ENCODE data around the gene PCDHA11. TPM values are rescaled to one million over a fixed set of nuclear protein-coding genes. Genes with fewer than 3 reads are reported as not detected.
"Not testable (repeated sequence)": the region's sequence is repeated elsewhere in the genome, so short reads cannot be mapped to it uniquely, and the experiment has no call there.

PCDHA11 gene, protein sequence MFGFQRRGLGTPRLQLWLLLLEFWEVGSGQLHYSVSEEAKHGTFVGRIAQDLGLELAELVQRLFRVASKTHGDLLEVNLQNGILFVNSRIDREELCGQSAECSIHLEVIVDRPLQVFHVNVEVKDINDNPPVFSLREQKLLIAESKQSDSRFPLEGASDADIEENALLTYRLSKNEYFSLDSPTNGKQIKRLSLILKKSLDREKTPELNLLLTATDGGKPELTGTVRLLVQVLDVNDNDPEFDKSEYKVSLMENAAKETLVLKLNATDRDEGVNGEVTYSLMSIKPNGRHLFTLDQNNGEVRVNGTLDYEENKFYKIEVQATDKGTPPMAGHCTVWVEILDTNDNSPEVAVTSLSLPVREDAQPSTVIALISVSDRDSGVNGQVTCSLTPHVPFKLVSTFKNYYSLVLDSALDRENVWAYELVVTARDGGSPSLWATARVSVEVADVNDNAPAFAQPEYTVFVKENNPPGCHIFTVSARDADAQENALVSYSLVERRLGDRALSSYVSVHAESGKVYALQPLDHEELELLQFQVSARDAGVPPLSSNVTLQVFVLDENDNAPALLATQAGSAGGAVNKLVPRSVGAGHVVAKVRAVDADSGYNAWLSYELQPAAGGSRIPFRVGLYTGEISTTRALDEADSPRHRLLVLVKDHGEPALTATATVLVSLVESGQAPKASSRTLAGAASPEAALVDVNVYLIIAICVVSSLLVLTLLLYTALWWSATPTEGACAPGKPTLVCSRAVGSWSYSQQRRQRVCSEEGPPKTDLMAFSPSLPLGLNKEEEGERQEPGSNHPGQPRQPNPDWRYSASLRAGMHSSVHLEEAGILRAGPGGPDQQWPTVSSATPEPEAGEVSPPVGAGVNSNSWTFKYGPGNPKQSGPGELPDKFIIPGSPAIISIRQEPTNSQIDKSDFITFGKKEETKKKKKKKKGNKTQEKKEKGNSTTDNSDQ
- polyA plus RNA-seq (ENCODE audit: insufficient read length in 4 of 4), result under 1 TPM; 0.21 to 0.54 (median 0.36) TPM

DNA sequence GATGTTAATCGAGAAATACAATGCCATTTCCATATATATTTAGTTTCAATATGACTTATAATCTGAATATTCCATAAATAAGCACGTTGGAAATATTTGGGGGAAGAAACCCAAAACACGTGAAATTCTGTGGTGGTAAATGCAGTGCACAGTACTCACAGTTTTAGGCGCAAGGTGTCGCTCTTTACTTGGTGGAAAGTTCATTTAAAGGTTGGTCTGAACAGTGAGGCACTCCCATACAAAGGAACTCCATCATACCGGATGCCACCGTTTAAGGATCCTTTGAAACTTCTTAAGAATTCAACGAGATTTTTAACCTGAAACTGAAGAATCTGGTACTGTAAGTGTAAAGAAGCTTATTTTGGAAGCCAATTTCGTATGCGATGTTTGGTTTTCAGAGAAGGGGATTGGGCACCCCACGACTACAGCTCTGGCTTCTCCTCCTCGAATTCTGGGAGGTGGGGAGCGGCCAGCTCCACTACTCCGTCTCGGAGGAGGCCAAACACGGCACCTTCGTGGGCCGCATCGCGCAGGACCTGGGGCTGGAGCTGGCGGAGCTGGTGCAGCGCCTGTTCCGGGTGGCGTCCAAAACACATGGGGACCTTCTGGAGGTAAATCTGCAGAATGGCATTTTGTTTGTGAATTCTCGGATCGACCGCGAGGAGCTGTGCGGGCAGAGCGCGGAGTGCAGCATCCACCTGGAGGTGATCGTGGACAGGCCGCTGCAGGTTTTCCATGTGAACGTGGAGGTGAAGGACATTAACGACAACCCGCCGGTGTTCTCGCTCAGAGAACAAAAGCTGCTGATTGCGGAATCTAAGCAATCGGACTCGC, at the start of gene PCDHA11:
Gene PCDHA11, plus strand, starts transcription at position 237 of the 834 bp plus-strand sequence. Its CDS starts 147 bp downstream, at position 384.
- peak in 1 of 4 donors; percentile 2 for DNase-seq (ENCODE audit: low read depth in 4 of 4, low spot score in 2 of 4)

DNA sequence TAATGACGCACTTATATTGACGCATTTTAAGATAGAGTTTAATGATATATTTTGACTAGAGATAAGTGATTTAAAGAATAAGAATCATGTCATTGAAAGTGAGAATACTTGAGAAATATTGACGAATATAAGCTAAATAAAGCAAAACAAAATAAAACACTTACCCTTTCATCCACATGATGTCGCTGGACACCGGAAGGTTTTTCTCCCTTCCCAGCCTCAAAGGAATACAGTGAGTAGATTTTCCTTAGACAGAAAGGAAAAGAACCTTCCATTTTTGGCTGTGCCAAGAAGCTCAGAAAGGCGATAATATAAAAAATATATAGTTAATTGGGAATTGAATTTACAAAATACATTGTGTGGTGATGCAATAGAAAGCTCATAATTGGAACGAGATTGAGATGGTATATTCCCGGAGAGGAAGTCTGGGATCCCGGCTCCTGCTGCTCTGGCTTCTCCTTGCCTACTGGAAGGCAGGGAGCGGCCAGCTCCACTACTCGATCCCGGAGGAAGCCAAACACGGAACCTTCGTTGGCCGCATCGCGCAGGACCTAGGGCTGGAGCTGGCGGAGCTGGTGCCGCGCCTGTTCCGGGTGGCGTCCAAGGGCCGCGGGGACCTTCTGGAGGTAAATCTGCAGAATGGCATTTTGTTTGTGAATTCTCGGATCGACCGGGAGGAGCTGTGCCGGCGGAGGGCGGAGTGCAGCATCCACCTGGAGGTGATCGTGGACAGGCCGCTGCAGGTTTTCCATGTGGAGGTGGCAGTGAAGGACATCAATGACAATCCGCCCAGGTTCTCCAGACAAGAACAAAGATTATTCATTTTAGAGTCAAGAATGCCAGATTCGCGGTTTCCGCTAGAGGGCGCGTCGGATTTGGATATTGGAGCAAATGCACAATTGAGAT, 47.1 kb upstream of the PCDHA11 start, which contains the start of gene PCDHA5:
Gene PCDHA5, plus strand, starts transcription at position 239 of the 906 bp plus-strand sequence.
- no peak for DNase-seq (ENCODE audit: low read depth in 4 of 4, low spot score in 2 of 4)

DNA sequence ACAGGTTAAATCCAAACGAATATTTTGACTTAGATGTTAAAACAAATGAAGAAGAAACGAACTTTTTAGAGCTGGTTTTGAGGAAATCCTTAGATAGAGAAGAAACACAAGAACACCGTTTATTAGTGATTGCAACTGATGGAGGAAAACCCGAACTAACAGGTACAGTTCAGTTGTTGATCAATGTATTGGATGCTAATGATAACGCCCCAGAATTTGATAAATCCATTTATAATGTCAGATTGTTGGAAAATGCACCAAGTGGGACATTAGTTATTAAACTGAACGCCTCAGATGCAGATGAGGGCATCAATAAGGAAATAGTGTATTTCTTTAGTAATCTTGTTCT, 46.5 kb upstream of the PCDHA11 start:
- no peak for DNase-seq (ENCODE audit: low read depth in 4 of 4, low spot score in 2 of 4)

DNA sequence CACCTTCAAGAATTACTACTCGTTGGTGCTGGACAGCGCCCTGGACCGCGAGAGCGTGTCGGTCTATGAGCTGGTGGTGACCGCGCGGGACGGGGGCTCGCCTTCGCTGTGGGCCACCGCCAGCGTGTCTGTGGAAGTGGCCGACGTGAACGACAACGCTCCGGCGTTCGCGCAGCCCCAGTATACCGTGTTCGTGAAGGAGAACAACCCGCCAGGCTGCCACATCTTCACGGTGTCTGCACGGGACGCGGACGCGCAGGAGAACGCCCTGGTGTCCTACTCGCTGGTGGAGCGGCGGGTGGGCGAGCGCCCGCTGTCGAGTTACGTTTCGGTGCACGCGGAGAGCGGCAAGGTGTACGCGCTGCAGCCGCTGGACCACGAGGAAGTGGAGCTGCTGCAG, 45.8 kb upstream of the PCDHA11 start:
- not testable (repeated sequence) for DNase-seq (ENCODE audit: low read depth in 4 of 4, low spot score in 2 of 4)

DNA sequence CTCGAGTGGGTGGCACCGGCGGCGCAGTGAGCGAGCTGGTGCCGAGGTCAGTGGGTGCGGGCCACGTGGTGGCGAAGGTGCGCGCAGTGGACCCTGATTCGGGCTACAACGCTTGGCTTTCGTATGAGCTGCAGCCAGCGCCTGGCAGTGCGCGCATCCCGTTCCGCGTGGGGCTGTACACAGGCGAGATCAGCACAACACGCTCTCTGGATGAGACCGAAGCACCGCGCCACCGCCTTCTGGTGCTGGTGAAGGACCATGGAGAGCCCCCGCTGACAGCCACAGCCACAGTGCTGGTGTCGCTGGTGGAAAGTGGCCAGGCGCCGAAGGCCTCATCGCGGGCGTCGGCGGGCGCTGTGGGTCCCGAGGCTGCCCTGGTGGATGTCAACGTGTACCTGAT, 45.3 kb upstream of the PCDHA11 start:
- no peak for DNase-seq (ENCODE audit: low read depth in 4 of 4, low spot score in 2 of 4)

DNA sequence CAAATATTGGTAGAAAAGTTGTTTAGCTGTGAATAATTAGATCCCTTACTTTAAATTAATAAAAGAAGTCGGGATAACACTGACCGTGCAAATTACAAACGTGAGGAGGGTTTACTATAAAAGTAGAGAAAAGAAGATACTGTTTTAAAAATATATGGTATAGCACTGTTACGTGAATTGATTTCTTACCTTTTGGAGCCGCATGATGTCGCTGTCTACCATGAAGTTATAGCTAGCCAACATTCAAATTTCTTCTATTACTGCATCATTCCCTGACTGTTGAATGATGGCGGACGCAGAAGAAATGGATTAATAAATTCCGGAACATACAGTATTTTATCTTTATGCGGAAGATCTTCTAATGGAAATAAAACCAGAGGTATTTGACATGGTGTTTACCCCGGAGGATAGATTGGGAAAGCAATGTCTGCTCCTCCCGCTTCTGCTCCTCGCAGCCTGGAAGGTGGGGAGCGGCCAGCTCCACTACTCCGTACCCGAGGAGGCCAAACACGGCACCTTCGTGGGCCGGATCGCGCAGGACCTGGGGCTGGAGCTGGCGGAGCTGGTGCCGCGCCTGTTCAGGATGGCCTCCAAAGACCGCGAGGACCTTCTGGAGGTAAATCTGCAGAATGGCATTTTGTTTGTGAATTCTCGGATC, 40.9 kb upstream of the PCDHA11 start, which contains the start of gene PCDHA6:
Gene PCDHA6, plus strand, starts transcription at position 257 of the 658 bp plus-strand sequence. Its CDS starts 132 bp downstream, at position 389.
- no peak for DNase-seq (ENCODE audit: low read depth in 4 of 4, low spot score in 2 of 4)

DNA sequence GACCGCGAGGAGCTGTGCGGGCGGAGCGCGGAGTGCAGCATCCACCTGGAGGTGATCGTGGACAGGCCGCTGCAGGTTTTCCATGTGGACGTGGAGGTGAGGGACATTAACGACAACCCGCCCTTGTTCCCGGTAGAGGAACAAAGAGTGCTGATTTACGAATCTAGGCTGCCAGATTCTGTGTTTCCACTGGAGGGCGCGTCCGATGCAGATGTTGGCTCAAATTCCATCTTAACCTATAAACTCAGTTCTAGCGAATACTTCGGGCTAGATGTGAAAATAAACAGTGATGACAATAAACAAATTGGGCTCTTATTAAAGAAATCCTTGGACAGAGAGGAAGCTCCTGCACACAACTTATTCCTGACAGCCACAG, 40.4 kb upstream of the PCDHA11 start:
- no peak for DNase-seq (ENCODE audit: low read depth in 4 of 4, low spot score in 2 of 4)

DNA sequence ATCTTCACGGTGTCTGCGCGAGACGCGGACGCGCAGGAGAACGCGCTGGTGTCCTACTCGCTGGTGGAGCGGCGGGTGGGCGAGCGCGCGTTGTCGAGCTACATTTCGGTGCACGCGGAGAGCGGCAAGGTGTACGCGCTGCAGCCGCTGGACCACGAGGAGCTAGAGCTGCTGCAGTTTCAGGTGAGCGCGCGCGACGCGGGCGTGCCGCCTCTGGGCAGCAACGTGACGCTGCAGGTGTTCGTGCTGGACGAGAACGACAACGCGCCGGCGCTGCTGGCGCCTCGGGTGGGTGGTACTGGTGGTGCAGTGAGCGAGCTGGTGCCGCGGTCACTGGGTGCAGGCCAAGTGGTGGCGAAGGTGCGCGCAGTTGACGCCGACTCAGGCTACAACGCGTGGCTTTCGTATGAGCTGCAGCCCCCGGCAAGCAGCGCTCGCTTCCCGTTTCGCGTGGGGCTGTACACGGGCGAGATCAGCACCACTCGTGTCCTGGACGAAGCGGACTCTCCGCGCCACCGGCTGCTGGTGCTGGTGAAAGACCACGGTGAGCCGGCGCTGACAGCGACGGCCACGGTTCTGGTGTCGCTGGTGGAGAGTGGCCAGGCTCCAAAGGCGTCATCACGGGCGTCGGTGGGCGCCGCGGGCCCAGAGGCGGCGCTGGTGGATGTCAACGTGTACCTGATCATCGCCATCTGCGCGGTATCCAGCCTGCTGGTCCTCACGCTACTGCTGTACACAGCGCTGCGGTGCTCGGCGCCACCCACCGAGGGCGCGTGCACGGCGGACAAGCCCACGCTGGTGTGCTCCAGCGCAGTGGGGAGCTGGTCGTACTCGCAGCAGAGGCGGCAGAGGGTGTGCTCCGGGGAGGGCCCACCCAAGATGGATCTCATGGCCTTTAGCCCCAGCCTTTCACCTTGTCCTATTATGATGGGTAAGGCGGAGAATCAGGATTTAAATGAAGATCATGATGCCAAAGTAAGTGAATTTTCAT, 39.0 kb upstream of the PCDHA11 start:
- not testable (repeated sequence) for DNase-seq (ENCODE audit: low read depth in 4 of 4, low spot score in 2 of 4)

DNA sequence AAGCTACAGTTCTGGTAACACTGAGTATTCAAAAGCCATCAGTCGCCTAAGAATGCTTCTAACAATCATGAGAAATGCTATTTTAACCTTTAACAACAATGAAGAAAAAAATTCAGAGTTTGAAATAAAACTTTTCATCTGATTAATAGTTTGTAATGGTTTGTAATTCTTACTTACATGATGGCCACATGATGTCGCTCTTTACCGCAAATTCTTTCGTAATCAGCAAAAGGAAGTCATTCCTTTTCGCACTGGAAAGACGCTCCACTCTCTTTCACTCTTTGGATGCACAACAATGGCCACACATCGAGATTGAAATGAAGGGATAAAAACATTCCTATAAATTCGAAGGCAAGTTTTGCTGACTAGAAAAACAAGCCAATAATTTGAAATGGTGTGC, 34.8 kb upstream of the PCDHA11 start, which contains the start of gene PCDHA7:
Gene PCDHA7, plus strand, starts transcription at position 277 of the 400 bp plus-strand sequence. Its CDS starts 115 bp downstream, at position 392.
- DNase-seq (ENCODE audit: low read depth in 4 of 4, low spot score in 2 of 4), result no peak

DNA sequence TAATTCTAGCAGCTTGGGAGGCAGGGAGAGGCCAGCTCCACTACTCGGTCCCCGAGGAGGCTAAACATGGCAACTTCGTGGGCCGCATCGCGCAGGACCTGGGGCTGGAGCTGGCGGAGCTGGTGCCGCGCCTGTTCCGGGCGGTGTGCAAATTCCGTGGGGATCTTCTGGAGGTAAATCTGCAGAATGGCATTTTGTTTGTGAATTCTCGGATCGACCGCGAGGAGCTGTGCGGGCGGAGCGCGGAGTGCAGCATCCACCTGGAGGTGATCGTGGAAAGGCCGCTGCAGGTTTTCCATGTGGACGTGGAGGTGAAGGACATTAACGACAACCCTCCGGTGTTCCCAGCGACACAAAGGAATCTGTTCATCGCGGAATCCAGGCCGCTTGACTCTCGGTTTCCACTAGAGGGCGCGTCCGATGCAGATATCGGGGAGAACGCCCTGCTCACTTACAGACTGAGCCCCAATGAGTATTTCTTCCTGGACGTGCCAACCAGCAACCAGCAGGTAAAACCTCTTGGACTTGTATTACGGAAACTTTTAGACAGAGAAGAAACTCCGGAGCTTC, 34.2 kb upstream of the PCDHA11 start:
- not testable (repeated sequence) for DNase-seq (ENCODE audit: low read depth in 4 of 4, low spot score in 2 of 4)

DNA sequence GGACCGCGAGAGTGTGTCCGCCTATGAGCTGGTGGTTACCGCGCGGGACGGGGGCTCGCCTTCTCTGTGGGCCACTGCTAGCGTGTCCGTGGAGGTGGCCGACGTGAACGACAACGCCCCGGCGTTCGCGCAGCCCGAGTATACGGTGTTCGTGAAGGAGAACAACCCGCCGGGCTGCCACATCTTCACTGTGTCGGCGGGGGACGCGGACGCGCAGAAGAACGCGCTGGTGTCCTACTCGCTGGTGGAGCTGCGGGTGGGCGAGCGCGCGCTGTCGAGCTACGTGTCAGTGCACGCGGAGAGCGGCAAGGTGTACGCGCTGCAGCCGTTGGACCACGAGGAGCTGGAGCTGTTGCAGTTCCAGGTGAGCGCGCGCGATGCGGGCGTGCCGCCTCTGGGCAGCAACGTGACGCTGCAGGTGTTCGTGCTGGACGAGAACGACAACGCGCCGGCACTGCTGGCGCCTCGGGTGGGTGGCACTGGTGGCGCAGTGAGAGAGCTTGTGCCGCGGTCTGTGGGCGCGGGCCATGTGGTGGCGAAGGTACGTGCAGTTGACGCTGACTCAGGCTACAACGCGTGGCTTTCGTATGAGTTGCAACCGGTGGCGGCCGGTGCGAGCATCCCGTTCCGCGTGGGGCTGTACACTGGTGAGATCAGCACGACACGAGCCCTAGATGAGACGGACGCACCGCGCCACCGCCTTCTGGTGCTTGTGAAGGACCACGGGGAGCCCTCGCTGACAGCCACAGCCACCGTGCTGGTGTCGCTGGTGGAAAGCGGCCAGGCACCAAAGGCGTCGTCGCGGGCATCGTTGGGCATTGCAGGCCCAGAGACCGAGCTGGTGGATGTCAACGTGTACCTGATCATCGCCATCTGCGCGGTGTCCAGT, 32.9 kb upstream of the PCDHA11 start:
- DNase-seq (ENCODE audit: low read depth in 4 of 4, low spot score in 2 of 4), result no peak

DNA sequence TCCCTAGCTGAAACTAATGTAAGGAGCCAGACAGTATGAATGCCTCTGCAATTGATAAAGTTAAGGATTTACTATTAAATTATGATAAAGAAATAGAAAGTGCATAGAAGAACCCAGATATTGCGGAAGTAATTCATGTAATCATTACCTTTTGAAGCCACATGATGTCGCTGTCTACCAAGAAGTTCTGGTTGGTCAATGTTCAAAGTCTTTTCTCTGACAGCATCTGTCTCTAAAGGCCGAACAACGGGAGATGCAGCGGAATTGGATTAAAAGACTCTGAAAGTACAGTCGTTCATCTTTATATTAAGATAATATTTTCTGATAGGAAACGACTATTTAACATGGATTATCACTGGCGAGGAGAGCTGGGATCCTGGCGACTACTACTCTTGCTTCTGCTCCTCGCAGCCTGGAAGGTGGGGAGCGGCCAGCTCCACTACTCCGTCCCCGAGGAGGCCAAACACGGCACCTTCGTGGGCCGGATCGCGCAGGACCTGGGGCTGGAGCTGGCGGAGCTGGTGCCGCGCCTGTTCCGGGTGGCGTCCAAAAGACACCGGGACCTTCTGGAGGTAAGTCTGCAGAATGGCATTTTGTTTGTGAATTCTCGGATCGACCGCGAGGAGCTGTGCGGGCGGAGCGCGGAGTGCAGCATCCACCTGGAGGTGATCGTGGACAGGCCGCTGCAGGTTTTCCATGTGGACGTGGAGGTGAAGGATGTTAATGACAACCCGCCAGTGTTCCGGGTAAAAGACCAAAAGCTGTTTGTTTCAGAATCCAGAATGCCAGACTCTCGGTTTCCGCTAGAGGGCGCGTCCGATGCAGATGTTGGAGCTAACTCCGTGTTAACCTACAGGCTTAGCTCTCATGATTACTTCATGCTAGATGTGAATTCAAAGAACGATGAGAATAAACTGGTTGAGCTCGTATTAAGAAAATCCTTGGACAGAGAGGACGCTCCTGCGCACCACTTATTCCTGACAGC, 27.5 kb upstream of the PCDHA11 start, which contains the start of gene PCDHA8:
Gene PCDHA8, plus strand, starts transcription at position 210 of the 985 bp plus-strand sequence. Its CDS starts 135 bp downstream, at position 345.
- no peak for DNase-seq (ENCODE audit: low read depth in 4 of 4, low spot score in 2 of 4)

DNA sequence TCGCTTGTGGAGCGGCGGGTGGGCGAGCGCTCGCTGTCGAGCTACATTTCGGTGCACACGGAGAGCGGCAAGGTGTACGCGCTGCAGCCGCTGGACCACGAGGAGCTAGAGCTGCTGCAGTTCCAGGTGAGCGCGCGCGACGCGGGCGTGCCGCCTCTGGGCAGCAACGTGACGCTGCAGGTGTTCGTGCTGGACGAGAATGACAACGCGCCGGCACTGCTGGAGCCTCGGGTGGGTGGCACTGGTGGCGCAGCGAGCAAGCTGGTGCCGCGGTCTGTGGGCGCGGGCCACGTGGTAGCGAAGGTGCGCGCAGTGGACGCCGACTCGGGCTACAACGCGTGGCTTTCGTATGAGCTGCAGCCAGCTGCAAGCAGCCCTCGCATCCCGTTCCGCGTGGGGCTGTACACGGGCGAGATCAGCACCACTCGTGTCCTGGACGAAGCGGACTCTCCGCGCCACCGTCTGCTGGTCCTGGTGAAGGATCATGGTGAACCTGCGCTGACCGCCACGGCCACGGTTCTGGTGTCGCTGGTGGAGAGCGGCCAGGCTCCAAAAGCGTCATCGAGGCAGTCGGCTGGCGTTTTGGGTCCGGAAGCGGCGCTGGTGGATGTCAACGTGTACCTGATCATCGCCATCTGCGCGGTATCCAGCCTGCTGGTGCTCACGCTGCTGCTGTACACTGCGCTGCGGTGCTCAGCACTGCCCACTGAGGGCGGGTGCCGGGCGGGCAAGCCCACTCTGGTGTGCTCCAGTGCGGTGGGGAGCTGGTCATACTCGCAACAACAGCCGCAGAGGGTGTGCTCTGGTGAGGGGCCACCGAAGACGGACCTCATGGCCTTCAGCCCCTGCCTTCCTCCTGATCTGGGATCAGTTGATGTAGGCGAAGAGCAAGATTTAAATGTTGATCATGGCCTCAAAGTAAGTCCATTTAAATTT, 25.7 kb upstream of the PCDHA11 start:
- DNase-seq (ENCODE audit: low read depth in 4 of 4, low spot score in 2 of 4), result no peak
